Endodermal cell (in vitro differentiated cells): Measurements from ENCODE around the gene ZNF775. TPM values are rescaled to one million over a fixed set of nuclear protein-coding genes. Genes with fewer than 3 reads are reported as not detected.

Experiments used
- DNase-seq: peaks from one replicate; pipeline ENCODE4 v3.0.0-alpha.2; 2017
- H3K27ac ChIP-seq: 2 replicates; pipeline ENCODE4 v1.5.1; 2013; ENCODE audit warnings: mild to moderate bottlenecking, low read depth, low read length, moderate library complexity
- H3K27me3 ChIP-seq: 2 replicates; pipeline ENCODE4 v1.6.1; 2013; ENCODE audit warnings: mild to moderate bottlenecking, low read length, moderate library complexity; ENCODE audit not compliant: insufficient read depth, control insufficient read depth, poor library complexity, severe bottlenecking
- H3K36me3 ChIP-seq: 2 replicates; pipeline ENCODE4 v1.7.0; 2013; ENCODE audit warnings: mild to moderate bottlenecking, low read length, moderate library complexity; ENCODE audit not compliant: control insufficient read depth, insufficient read depth
- H3K4me1 ChIP-seq: one replicate; pipeline ENCODE4 v1.7.0; 2013; ENCODE audit warnings: low read length; ENCODE audit not compliant: control insufficient read depth, insufficient read depth
- H3K4me3 ChIP-seq: 2 replicates; pipeline ENCODE4 v1.5.1; 2013; ENCODE audit warnings: mild to moderate bottlenecking, low read length, moderate library complexity
- H3K9ac ChIP-seq: 2 replicates; pipeline ENCODE4 v1.6.1; 2013; ENCODE audit warnings: mild to moderate bottlenecking, low read length, moderate library complexity; ENCODE audit not compliant: poor library complexity, severe bottlenecking; ENCODE audit errors: extremely low read depth
- H3K9me3 ChIP-seq: 2 replicates; pipeline ENCODE4 v1.6.1; 2013; ENCODE audit warnings: mild to moderate bottlenecking, low read length, moderate library complexity; ENCODE audit not compliant: control insufficient read depth
- H3K27ac Mint-ChIP-seq: 2 replicates; pipeline ENCODE4 v1.8.0; 2020; ENCODE audit warnings: mixed read lengths
- H3K27me3 Mint-ChIP-seq: 2 replicates; pipeline ENCODE4 v1.8.0; 2021; ENCODE audit warnings: mild to moderate bottlenecking, mixed read lengths; ENCODE audit not compliant: insufficient read depth
- H3K36me3 Mint-ChIP-seq: 2 replicates; pipeline ENCODE4 v1.8.0; 2020; ENCODE audit warnings: low read depth, mixed read lengths
- H3K4me1 Mint-ChIP-seq: 2 replicates; pipeline ENCODE4 v1.8.0; 2020; ENCODE audit warnings: mixed read lengths
- H3K4me3 Mint-ChIP-seq: 2 replicates; pipeline ENCODE4 v1.8.0; 2020; ENCODE audit warnings: mild to moderate bottlenecking, moderate library complexity, mixed read lengths
- H3K9me3 Mint-ChIP-seq: 2 replicates; pipeline ENCODE4 v1.8.0; 2020; ENCODE audit warnings: mild to moderate bottlenecking, mixed read lengths
- CTCF ChIP-seq: fragments of 200-600 bp; sonication (generic); conservative IDR thresholded peaks from 2 replicates; pipeline ENCODE4 v1.5.0; 2021; ENCODE audit warnings: antibody characterized with exemption, mild to moderate bottlenecking
- WGBS, 2 experiments: methylation state at CpG; one replicate each; pipeline versions ENCODE4 v1.1.5 to v1.1.7; 2013; ENCODE audit warnings: missing lambda C conversion rate in 2 of 2, mixed read lengths in 1 of 2; ENCODE audit not compliant: insufficient coverage in 1 of 2, insufficient read length in 1 of 2; 5-methylcytosine and 5-hydroxymethylcytosine counted together
- total RNA-seq, 2 donors: library from RNA; stranded (reverse); fragmentation: NEBNext Ultra II Directional in 1 of 2; extraction: Animal tissue kit (Norgen Biotek cat#: 25700) in 1 of 2; gene quantifications; 2 replicates in 1 of 2; 3 replicates in 1 of 2; pipeline ENCODE4 v1.2.1, GENCODE V29; 2021

The ZNF775 gene
- total RNA-seq, 2 donors from 2014 or later = 10.0 to 11.3 TPM

DNA sequence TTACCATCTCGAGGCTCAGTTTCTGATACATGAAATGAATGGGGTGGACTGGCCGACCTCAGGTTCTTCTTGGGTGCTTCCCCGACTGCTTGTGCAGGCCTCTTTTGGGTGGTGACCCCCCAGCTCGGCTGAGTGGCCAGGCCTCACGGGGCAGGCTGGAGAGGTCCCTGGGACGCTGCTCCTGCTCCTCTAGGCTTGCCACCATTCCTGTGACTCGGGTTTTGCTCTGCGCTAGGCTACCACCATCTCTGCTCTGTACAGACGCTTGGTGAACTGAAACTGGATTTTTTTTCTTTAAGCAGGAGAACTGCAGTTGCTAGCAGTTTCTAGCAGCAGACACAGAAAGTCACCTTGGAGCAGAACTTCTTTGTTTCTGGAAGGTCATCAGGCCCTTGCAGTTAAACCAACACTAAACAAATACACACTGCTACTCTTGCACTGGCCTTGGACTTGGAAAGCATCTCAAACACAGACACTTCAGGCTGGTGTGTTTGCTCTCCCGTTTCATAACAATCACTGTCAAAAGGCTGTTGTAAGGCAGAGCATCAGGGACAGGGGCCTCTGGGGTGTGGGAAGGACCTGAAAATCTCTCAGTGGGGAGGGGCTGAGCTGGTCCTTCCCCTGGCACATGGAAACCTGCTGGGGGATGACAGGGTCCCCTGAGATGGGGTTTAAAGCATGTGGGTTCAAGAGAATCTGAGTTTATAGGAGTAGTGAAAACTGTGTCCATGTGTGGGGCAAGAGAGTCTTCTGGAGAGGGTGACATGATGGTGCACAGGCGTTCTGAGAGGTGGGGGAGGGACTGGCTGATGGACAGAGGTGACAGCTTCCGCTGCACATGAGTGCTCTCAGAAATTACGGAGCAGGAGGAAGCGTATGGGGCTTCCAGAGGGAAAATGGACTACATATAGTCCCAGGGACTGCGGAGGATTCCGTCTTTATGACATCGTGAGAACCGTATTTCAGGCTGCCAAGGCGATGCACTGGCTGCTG lies 36.3 kb downstream of the ZNF775 start:
- DNase-seq = peak; percentile 34
- Mint-ChIP-seq H3K27me3 (peaks cover 7% of the 10 kb centered on the region), H3K4me1 (no peaks in the 10 kb centered on the region), H3K27ac (no peak overlapping the region), H3K4me3 (no peak overlapping the region), H3K9me3 (no peaks in the 10 kb centered on the region), H3K36me3 (no peaks in the 10 kb centered on the region)
- no peak overlapping the region for H3K4me3 ChIP-seq
- no peaks in the 10 kb centered on the region for H3K4me1 ChIP-seq
- H3K36me3 ChIP-seq = no peaks in the 10 kb centered on the region
- H3K9ac ChIP-seq = no peak overlapping the region
- WGBS, 2 experiments = 92 to 94% methylated on average over 15 to 19 of the region's 19 CpGs
- no peak overlapping the region for H3K27ac ChIP-seq
- peaks cover 3% of the 10 kb centered on the region for H3K27me3 ChIP-seq
- no peak for TF ChIP-seq CTCF
- no peaks in the 10 kb centered on the region for H3K9me3 ChIP-seq

DNA sequence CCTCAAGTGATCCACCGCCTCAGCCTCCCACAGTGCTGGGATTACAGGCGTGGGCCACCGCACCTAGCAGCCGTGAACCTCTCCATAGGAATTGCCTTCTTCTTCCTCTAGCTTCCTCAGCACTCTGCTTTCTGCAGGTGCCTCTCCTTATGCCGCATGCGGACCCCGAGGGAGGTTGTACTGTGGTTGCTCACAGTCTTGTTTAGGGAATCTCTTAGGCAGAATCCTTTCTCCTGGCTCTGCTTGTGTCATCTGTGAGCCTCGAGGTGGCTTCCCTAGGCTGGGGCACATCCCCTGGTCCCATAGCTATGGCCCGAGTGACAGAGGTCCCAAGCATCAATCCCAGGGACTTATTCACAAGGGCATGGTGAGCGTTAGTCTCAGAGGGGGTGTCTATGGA lies 38.1 kb downstream of the ZNF775 start:
- no peaks in the 10 kb centered on the region for H3K36me3 ChIP-seq
- Mint-ChIP-seq H3K27me3 (peaks cover 13% of the 10 kb centered on the region), H3K4me3 (no peak overlapping the region), H3K4me1 (no peaks in the 10 kb centered on the region), H3K9me3 (no peaks in the 10 kb centered on the region), H3K27ac (no peak overlapping the region), H3K36me3 (no peaks in the 10 kb centered on the region)
- peaks cover 8% of the 10 kb centered on the region for H3K27me3 ChIP-seq
- DNase-seq = no peak
- H3K4me1 ChIP-seq = no peaks in the 10 kb centered on the region
- WGBS, 2 experiments = 94 to 95% methylated on average over 7 to 10 of the region's 10 CpGs
- H3K4me3 ChIP-seq = no peak overlapping the region
- no peak overlapping the region for H3K9ac ChIP-seq
- H3K27ac ChIP-seq = no peak overlapping the region
- no peak for TF ChIP-seq CTCF
- no peaks in the 10 kb centered on the region for H3K9me3 ChIP-seq

DNA sequence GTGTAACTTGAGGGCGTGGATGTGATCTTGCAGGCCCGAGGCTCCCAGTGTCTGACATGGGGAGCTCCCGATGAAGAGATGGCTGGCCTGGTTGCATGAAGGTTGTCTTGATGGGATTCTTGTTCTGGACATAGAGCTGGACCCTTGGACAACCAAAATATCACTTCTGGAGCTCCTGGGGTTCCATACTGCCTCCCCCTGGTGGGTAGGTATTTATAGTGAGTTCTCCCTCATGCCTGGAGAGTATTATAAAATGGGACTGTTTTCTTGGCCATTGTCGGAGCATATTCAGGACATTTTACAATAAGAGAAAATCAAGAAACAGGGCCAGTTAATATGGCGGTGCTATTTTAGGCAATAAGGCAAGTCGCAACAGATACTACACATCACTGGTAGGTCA lies 38.7 kb downstream of the ZNF775 start:
- Mint-ChIP-seq H3K27ac (no peak overlapping the region), H3K4me3 (no peak overlapping the region), H3K27me3 (peaks cover 16% of the 10 kb centered on the region), H3K9me3 (no peaks in the 10 kb centered on the region), H3K36me3 (no peaks in the 10 kb centered on the region), H3K4me1 (no peaks in the 10 kb centered on the region)
- Histone ChIP-seq H3K9me3 (no peaks in the 10 kb centered on the region), H3K4me1 (no peaks in the 10 kb centered on the region), H3K4me3 (no peak overlapping the region), H3K27ac (no peak overlapping the region), H3K27me3 (peaks cover 8% of the 10 kb centered on the region), H3K36me3 (no peaks in the 10 kb centered on the region), H3K9ac (no peak overlapping the region)
- no peak for DNase-seq
- WGBS, 2 experiments = 94 to 97% methylated on average over 3 to 6 of the region's 6 CpGs
- peak; percentile 42 for TF ChIP-seq CTCF
